ENCODE results near the gene ERBB2.

The ERBB2 gene

GRCh38 chr17:39751637-39752036 lies 51.8 kb downstream of the ERBB2 start:
- no peak overlapping the region for H3K4ac ChIP-seq (ENCODE audit: low read length)
- H2BK5ac ChIP-seq (ENCODE audit: low read length) = no peak overlapping the region
- H4K91ac ChIP-seq (ENCODE audit: low read depth, low read length, poor library complexity) = no peak overlapping the region
- H2AFZ ChIP-seq (ENCODE audit: low read length) = no peak overlapping the region
- no peak overlapping the region for H3K23ac ChIP-seq (ENCODE audit: low read depth, low read length, poor library complexity)
- H3K18ac ChIP-seq (ENCODE audit: low read length) = peak overlapping the region; percentile 38
- DNase-seq (ENCODE audit: low spot score) = no peak
- H3K27me3 ChIP-seq (ENCODE audit: control insufficient read depth in 3 of 3, insufficient read depth in 3 of 3, low read depth in 1 of 3, low read length in 3 of 3) = peaks cover 0 to 44% (median 20%) of the 10 kb centered on the region in 3 experiments
- peak overlapping the region; percentile 92 for H2BK15ac ChIP-seq (ENCODE audit: low read length)
- H4K8ac ChIP-seq (ENCODE audit: low read depth, low read length) = no peak overlapping the region
- H2BK120ac ChIP-seq (ENCODE audit: low read depth, low read length) = no peak overlapping the region
- H3K27ac ChIP-seq (replicated peaks; ENCODE audit: low read length) = no peak overlapping the region
- no peak overlapping the region for H3K14ac ChIP-seq (ENCODE audit: low read length)
- H3K36me3 ChIP-seq (replicated peaks in 1 of 2; ENCODE audit: control insufficient read depth in 2 of 2, insufficient read depth in 2 of 2, low read length in 2 of 2) = no peaks in the 10 kb centered on the region
- peaks cover 2 to 6% of the 10 kb centered on the region in 2 donors for H3K4me1 ChIP-seq (ENCODE audit: control insufficient read depth in 2 of 2, insufficient read depth in 1 of 2, low read depth in 1 of 2, low read length in 2 of 2)
- peak overlapping the region; percentile 21 for H3K9ac ChIP-seq (ENCODE audit: low read depth, low read length, poor library complexity)
- H3K9me3 ChIP-seq (replicated peaks in 1 of 2; ENCODE audit: control insufficient read depth in 2 of 2, insufficient read depth in 1 of 2, low read depth in 1 of 2, low read length in 2 of 2) = peaks cover 2% of the 10 kb centered on the region in 2 donors
- H2BK12ac ChIP-seq (ENCODE audit: low read length) = peak overlapping the region; percentile 16
- no CpG with 5 or more reads among the region's 10 CpGs for WGBS, 2 donors (ENCODE audit: extremely low coverage in 2 of 2, insufficient read length in 2 of 2, insufficient replicate concordance in 1 of 2)
- H3K4me3 ChIP-seq (ENCODE audit: low read length in 2 of 2) = no peak overlapping the region
- peaks cover 2% of the 10 kb centered on the region for H3K79me1 ChIP-seq (ENCODE audit: low read depth, low read length)
- no peak overlapping the region for H3K4me2 ChIP-seq (ENCODE audit: insufficient read depth, low read length, poor library complexity, severe bottlenecking)
- peak overlapping the region; percentile 86 for H2AK5ac ChIP-seq (ENCODE audit: low read depth, low read length)

GRCh38 chr17:39752241-39752881 lies 52.5 kb downstream of the ERBB2 start:
- H3K4me1 ChIP-seq (ENCODE audit: control insufficient read depth in 2 of 2, insufficient read depth in 1 of 2, low read depth in 1 of 2, low read length in 2 of 2) = peaks cover 2 to 6% of the 10 kb centered on the region in 2 donors
- H3K4me2 ChIP-seq (ENCODE audit: insufficient read depth, low read length, poor library complexity, severe bottlenecking) = no peak overlapping the region
- H3K4ac ChIP-seq (ENCODE audit: low read length) = no peak overlapping the region
- no peak overlapping the region for H4K8ac ChIP-seq (ENCODE audit: low read depth, low read length)
- H2AK5ac ChIP-seq (ENCODE audit: low read depth, low read length) = peak overlapping the region; percentile 86
- no peak overlapping the region for H2BK15ac ChIP-seq (ENCODE audit: low read length)
- H4K91ac ChIP-seq (ENCODE audit: low read depth, low read length, poor library complexity) = no peak overlapping the region
- no peak overlapping the region for H3K14ac ChIP-seq (ENCODE audit: low read length)
- H3K4me3 ChIP-seq (ENCODE audit: low read length in 2 of 2) = no peak overlapping the region
- no peak overlapping the region for H3K9ac ChIP-seq (ENCODE audit: low read depth, low read length, poor library complexity)
- no CpG with 5 or more reads among the region's 13 CpGs for WGBS, 2 donors (ENCODE audit: extremely low coverage in 2 of 2, insufficient read length in 2 of 2, insufficient replicate concordance in 1 of 2)
- no peaks in the 10 kb centered on the region for H3K79me1 ChIP-seq (ENCODE audit: low read depth, low read length)
- H3K27me3 ChIP-seq (ENCODE audit: control insufficient read depth in 3 of 3, insufficient read depth in 3 of 3, low read depth in 1 of 3, low read length in 3 of 3) = peaks cover 0 to 47% (median 20%) of the 10 kb centered on the region in 3 experiments
- H3K27ac ChIP-seq (replicated peaks; ENCODE audit: low read length) = no peak overlapping the region
- no peak overlapping the region for H3K23ac ChIP-seq (ENCODE audit: low read depth, low read length, poor library complexity)
- H3K9me3 ChIP-seq (replicated peaks in 1 of 2; ENCODE audit: control insufficient read depth in 2 of 2, insufficient read depth in 1 of 2, low read depth in 1 of 2, low read length in 2 of 2) = peaks cover 2% of the 10 kb centered on the region in 2 donors
- DNase-seq (ENCODE audit: low spot score) = no peak
- H2BK120ac ChIP-seq (ENCODE audit: low read depth, low read length) = no peak overlapping the region
- no peak overlapping the region for H2AFZ ChIP-seq (ENCODE audit: low read length)
- H2BK5ac ChIP-seq (ENCODE audit: low read length) = no peak overlapping the region
- H3K36me3 ChIP-seq (replicated peaks in 1 of 2; ENCODE audit: control insufficient read depth in 2 of 2, insufficient read depth in 2 of 2, low read length in 2 of 2) = no peaks in the 10 kb centered on the region
- no peak overlapping the region for H2BK12ac ChIP-seq (ENCODE audit: low read length)
- no peak overlapping the region for H3K18ac ChIP-seq (ENCODE audit: low read length)

GRCh38 chr17:39753514-39754160 lies 53.8 kb downstream of the ERBB2 start:
- H4K91ac ChIP-seq (ENCODE audit: low read depth, low read length, poor library complexity) = peak overlapping the region; percentile 19
- H2BK5ac ChIP-seq (ENCODE audit: low read length) = peak overlapping the region; percentile 77
- no peaks in the 10 kb centered on the region for H3K36me3 ChIP-seq (replicated peaks in 1 of 2; ENCODE audit: control insufficient read depth in 2 of 2, insufficient read depth in 2 of 2, low read length in 2 of 2)
- H3K79me1 ChIP-seq (ENCODE audit: low read depth, low read length) = no peaks in the 10 kb centered on the region
- peak overlapping the region; percentile 99 for H2BK120ac ChIP-seq (ENCODE audit: low read depth, low read length)
- peak overlapping the region; percentile 63 to 75 for H3K4me3 ChIP-seq (ENCODE audit: low read length in 2 of 2)
- H3K9me3 ChIP-seq (replicated peaks in 1 of 2; ENCODE audit: control insufficient read depth in 2 of 2, insufficient read depth in 1 of 2, low read depth in 1 of 2, low read length in 2 of 2) = peaks cover 2% of the 10 kb centered on the region in 2 donors
- no peak overlapping the region for H3K4ac ChIP-seq (ENCODE audit: low read length)
- peak overlapping the region; percentile 93 for H2BK15ac ChIP-seq (ENCODE audit: low read length)
- H3K18ac ChIP-seq (ENCODE audit: low read length) = peak overlapping the region; percentile 96
- peak overlapping the region; percentile 91 for H3K14ac ChIP-seq (ENCODE audit: low read length)
- peaks cover 2 to 6% of the 10 kb centered on the region in 2 donors for H3K4me1 ChIP-seq (ENCODE audit: control insufficient read depth in 2 of 2, insufficient read depth in 1 of 2, low read depth in 1 of 2, low read length in 2 of 2)
- peak overlapping the region; percentile 96 for H3K23ac ChIP-seq (ENCODE audit: low read depth, low read length, poor library complexity)
- H2BK12ac ChIP-seq (ENCODE audit: low read length) = peak overlapping the region; percentile 66
- H3K9ac ChIP-seq (ENCODE audit: low read depth, low read length, poor library complexity) = peak overlapping the region; percentile 89
- peak overlapping the region; percentile 90 for H3K4me2 ChIP-seq (ENCODE audit: insufficient read depth, low read length, poor library complexity, severe bottlenecking)
- peak overlapping the region; percentile 10 for H2AK5ac ChIP-seq (ENCODE audit: low read depth, low read length)
- H3K27me3 ChIP-seq (ENCODE audit: control insufficient read depth in 3 of 3, insufficient read depth in 3 of 3, low read depth in 1 of 3, low read length in 3 of 3) = peaks cover 0 to 56% (median 20%) of the 10 kb centered on the region in 3 experiments
- peak overlapping the region; percentile 100 for H2AFZ ChIP-seq (ENCODE audit: low read length)
- H3K27ac ChIP-seq (replicated peaks; ENCODE audit: low read length) = no peak overlapping the region
- H4K8ac ChIP-seq (ENCODE audit: low read depth, low read length) = peak overlapping the region; percentile 98
- no peak for DNase-seq (ENCODE audit: low spot score)
- WGBS, 2 donors (ENCODE audit: extremely low coverage in 2 of 2, insufficient read length in 2 of 2, insufficient replicate concordance in 1 of 2) = no CpG with 5 or more reads among the region's 55 CpGs

Measured in neuronal stem cell (in vitro differentiated cells).